NCI-H345 treated with DMSO at 0.1 percent for 48 hours (cell line): Measurements from ENCODE around the gene TMEM217.

Experiments used
- DNase-seq: peaks from one replicate; lab custom pipeline; 2025; ENCODE audit not compliant: unreplicated experiment; lab: John Stamatoyannopoulos, UW

Gene TMEM217

GRCh38 chr6:37244430-37245310 is 13.3 kb downstream of the TMEM217 start:
- DNase-seq = peak; percentile 86

DNA sequence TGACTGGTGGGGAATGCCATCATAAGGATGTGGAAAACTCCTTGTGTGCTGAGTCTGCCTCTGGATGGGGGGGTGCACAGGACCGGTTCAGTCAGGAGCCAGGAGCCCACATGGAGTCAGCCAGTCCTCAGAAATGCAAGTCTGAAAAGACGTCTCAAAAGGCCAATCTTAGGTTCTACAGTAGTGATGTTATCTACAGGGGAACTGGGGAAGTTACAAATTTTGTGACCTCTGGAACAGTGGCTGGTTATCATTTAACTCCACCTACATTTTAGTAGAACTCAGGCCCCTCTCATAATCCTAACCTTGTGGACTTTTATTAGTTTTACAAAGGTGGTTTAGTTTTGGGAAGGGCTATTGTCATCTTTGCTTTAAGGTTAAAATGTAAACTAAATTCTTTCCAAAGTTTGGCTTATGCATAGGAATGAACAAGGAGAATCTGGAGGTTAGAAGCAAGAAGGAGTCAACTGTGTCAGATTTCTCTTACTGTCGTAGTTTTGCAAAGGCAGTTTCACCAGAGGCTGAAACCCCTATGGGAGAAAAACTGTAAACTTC is 14.1 kb downstream of the TMEM217 start:
- DNase-seq = no peak

- DNase-seq = no peak
Measured at GRCh38 chr6:37243131-37243815, 14.7 kb downstream of the TMEM217 start.

DNA sequence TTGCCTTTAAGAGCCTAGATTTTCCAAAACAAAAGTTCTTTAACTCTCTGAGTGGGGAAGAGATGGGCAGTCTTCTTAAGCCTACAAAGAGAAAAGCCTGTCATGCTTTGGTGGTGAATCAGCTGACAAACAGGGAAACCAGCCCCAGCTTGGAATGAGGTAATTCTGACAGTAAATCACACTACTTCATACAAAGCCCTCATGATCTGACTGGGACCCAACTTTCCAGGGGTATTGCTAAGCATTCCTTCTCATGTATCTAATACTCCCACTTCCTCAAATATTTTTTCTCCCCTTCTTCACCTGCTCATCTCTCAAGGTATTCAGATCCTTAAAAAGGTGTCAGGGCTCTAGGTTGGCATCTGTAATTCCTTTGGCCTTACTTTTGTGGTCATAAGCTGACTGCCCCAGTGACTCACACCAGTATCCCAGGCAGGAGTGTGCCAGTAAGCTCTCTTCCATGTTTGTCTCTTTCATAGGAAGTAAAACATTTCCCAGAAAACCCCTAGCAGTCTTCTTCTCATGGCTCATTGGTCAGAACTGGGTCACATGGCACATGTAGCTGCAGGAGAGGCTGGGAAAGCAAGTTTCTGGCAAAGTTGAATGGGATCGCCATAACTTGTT is 15.4 kb downstream of the TMEM217 start:
- no peak for DNase-seq

DNA sequence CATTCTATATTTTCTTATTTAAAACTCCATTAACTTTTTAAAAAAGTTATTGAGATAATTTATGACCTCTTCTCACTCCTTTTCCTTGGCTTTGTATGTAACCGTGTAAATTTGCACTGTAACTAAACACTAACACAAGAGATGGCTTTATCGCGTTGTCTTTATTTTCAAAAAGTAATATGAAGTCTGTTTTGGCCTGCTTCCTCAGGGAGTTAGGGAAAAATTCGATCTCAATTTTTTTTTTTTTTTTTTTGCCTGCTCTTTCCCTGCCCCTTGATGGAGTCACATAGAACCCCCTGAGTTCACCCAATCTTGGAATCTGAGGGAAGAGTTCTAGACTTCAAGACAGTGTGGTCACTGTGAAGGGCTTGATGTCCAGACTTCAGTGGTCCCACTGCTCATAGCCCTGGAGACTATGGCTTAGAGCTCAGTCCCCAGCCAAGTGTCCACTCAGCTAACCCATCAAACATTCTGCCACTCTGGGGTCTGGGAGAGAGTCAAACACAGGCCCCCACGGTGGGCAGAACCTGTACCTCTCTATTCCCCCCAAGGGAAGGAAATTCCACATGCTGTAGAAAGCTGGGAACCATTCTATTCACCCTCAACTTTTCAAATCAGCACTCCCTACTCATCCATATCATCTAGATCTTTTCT is 16.0 kb downstream of the TMEM217 start:
- no peak for DNase-seq

GRCh38 chr6:37241131-37241530 is 16.8 kb downstream of the TMEM217 start:
- no peak for DNase-seq

GRCh38 chr6:37239950-37240713 is 17.8 kb downstream of the TMEM217 start:
- peak; percentile 85 for DNase-seq

- no peak for DNase-seq
Measured at GRCh38 chr6:37239526-37239925, 18.4 kb downstream of the TMEM217 start.

- DNase-seq = no peak
Measured at GRCh38 chr6:37238381-37238780, 19.6 kb downstream of the TMEM217 start.

GRCh38 chr6:37237789-37238188 is 20.2 kb downstream of the TMEM217 start:
- DNase-seq = no peak

DNA sequence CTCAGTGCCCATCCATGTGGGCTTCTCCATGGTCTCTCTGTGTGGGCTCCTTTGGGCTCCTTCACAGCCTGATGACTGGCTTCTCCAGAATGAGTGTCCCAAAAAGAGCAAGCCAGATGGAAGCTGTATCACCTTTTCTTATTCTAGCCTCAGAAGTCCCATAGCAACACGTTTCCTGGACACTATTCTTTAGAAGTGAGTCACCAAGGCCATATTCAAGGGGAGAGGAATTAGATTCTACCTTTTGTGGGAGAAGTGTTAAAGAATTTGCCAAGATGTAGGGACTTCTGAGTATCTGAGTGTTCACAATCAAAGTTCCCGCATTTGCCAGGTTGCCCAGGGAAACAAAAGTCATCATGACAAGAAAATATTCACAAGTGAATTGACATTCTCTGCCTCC is 21.0 kb downstream of the TMEM217 start:
- DNase-seq = no peak

GRCh38 chr6:37233541-37233940 is 24.4 kb downstream of the TMEM217 start:
- no peak for DNase-seq

DNA sequence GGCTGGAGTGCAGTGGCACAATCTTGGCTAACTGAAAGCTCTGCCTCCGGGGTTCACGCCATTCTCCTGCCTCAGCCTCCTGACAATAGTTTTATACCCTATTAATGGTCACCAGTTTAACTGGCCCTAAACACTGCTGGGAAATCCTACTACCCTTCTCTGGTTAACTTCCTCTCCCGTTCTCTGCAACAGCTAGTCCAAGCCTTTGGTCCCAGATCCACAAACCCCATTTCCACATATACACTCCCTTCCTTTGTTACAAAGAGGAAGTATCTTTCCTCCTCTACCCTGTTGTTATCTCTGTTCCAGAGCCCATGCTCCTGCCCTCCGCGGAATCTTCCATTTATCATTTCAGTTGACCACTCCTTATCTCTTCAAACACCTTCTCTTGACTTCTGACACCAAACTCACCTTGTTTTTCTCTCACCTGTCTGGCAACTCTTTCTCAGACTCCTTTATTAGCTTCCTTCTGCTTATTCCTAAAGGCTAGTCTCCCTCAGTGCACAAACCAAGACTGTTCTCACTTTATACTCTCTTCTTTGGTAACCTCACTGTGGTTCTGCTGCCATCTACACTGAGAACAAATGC is 25.4 kb downstream of the TMEM217 start:
- no peak for DNase-seq

- no peak for DNase-seq
Measured at GRCh38 chr6:37230104-37230503, 27.8 kb downstream of the TMEM217 start.

DNA sequence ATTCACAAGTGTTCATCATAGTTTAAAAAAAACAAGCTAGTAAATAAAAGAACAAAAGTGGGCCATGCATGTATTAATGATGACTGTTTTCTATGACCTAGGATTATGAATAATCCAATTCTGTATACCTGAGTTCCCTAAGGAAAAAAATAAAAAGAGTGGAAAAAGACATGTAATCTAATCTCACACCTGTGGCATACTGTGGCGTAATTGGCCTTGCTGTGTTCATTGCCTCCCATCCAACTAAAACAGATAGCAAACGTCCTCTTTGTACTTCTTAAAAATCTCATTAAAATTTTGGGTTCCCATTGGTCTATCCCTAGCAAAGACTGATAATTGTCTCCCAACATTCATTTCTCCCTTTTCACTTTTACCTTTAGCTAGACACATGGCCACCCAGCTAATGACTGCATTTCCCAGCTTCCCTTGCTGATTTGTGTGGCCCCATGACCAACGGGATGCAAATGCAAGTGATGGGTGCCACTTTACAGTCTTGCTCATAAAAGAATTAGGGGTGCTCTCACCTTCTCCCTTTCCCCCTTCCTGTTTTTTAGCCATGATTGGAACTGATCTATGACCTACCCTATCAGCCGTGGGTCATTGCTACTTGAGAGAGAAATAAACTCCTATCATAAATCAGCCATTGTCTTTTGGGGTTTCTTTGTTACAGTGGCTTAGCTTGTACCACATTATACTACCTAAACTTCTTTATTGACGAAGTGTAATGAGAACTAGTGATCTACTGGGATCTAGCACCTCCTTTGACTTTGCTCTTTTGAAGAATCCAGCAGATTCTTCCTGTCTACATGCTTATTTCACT is 32.4 kb downstream of the TMEM217 start:
- no peak for DNase-seq

DNA sequence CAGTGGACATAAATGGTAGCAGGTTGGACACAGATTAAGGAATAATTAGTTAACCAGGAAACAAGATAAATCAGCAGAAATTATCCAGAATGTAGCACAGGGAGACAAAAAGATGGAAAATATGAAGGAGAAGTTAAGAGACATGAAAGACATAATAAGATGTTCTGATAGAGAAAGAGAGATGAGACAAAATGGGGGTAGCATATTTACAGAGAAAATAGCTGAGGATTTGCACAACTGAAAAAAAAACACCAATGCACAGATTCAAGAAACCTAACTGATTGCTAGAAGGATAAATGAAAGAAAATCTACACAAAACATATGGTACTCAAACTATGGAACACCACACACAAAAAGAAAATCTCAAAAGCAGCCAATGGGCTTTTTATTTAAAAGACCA is 35.0 kb downstream of the TMEM217 start:
- no peak for DNase-seq

- peak; percentile 99 for DNase-seq
Measured at GRCh38 chr6:37222125-37222967, 35.6 kb downstream of the TMEM217 start.

DNA sequence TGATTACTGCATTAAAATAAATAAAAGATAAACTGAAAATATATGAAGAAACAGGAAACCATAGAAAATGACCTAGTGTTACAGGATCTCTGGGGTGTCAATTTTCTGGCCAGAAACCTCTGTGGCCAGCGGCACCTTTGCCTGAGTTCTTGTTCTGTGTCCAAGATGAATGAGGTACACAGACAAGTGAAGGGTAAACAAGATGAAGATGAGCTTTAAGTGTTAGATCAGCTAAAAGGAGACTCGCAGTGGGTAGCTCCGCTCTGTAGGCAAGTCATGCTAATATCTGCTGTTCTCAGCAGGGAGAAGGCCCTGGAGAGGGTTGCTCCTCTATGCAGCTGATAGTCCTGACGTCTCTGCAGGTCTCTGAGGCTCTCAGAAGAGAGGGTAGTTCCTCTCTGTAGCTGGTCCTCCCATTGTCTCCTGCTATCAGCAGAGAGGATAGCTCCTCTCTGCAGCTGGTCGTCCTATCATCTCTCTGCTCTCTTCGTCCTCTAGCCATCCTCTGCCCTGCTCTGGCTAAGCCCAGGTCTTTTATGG is 36.3 kb downstream of the TMEM217 start:
- no peak for DNase-seq
